HG03469 (cell line): ENCODE data around the gene FRY.

Experiments
- ATAC-seq: cut with Tn5 transposase; IDR thresholded peaks from one replicate; pipeline ENCODE4 v1.9.1; 2021; ENCODE audit warnings: mild to moderate bottlenecking, moderate library complexity, moderate number of reproducible peaks; ENCODE audit not compliant: unreplicated experiment

Gene FRY

DNA sequence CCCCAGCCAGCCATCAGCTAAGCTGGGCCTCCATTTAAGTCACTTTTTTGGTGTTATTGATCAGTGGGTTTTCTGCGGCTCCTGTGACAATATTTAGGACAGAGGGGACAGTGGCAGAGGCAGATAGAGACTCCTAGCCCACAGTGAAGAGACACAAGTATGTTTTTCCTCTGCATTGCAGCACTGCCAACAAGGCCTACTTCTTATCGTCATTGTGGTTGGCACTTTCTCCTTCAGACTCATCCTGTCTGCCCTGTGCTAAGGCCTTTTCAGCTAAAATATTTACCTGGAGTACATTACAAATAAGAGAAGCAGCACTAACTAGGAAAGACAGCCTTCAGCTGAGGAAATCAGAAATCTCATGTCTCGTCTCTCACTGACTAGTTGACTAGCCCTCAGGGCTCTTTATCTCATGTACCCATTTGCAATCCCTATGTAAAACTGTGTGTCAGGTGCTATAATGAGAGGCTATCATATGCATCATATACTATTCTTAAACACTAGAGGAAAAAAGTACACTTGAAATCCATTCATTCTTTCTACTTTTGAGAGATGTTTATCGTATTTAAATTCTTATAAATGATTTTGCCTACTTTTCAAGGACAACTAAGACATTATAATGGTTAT is 221.4 kb downstream of the FRY start:
- ATAC-seq = no peak

DNA sequence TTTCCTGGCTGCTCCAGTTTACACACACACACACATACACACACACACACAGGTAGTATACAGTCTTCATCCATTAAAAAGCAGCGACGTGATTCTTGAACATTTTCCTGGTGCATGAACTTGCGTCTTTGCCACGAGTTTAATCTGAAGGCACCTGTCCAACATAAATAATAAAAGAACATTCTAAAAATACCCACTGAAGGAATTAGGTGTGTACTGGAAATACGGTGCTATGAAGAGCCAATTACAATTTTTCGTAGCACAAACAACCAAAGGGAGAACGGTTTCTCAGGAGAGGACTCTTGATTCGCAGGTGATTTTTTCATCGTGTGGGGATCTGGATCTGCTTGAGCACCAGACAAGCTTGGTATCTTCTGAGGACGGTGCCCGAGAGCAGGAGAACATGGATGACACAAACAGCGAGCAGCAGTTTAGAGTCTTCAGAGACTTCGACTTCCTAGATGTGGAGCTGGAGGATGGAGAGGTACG is 222.4 kb downstream of the FRY start:
- no peak for ATAC-seq

DNA sequence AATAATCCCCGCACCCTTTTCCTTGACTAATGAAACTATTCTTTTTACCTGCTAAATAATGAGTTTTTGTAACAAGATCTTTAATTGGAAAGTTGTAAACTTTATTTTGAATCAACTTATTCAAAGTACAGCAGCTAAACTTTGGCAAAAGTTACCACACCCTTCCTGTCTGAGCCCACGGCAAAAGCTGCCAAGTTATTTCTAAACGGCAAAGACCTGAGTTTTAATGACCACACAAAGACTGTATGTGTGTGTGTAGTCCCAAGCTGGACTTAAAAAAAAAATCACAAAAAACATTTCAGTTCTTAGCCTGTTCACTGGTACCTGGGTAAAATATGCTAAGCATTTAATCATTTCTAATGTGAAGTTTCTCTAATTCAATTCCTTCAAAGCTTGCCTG is 222.8 kb downstream of the FRY start:
- ATAC-seq = no peak

DNA sequence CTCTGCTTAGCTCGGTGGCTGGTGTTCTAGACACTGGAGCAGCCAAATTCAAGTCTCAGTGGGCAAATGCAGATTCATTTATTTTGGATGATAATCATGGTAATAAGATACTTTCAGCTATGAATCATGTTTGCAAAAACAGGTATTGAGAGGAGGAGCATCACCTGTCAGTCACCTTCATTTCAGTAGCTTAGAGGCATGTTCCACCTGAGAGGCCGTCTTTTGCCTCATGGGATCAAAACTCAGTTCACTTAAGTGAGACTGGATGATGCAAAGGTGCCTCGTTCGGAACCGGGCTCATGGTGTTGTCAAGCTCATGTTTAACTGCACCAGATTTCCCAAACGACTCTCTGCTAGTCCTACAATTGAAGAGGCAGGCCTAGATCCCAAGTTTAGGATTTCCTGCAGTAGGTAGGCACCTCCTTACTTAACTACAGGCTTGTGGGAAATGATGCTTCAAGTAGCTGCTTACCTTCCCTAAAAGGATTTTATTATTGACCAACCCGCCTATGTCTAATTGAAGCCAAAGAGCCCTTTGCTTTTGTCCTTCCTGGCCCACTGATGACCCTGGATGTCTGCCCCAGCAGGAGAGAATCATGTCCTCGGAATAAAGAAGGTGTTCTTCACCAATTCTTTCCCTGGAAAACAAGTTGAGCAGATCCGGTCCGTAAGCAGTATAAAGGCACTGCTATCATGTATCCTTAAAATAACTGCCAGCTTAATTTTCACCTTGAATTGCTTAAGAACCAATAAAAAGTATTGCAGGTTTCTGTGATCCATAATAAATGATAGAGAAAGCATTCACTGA is 223.5 kb downstream of the FRY start:
- ATAC-seq = no peak

DNA sequence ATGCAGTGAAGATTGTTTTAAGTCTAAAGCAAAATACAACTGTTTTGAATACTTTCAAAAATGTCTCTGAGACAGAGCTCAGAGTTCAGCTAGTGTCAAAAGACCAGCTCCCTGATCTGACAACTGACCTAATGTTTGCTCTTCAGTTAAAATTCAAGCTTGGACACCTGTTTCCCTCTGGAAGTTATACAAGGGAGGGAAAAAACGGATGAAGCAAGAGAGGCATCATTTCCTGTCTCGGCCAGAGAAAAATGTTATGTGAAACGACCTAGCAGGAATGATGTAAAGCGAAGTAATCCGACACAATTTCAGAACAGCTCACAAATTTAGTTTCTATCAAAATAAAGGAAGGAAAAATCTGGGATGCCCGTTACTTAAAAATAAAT is 224.1 kb downstream of the FRY start:
- no peak for ATAC-seq

DNA sequence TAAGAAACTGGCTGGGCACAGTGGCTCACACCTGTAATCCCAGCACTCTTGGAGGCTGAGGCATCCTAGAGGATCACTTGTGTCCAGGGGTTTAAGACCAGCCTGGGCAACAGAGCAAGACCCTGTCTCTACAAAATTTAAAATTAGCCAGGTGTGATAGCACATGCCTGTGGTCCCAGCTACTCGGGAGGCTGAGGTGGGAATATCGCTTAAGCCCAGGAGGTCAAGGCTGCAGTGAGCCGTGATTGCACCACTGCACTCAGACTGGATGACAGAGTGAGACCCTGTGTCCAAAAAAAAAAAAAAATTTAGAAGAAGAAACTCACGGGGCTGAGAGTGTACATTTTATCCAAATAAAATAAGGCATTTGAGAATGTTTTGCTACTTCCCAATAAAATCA is 224.7 kb downstream of the FRY start:
- no peak for ATAC-seq

DNA sequence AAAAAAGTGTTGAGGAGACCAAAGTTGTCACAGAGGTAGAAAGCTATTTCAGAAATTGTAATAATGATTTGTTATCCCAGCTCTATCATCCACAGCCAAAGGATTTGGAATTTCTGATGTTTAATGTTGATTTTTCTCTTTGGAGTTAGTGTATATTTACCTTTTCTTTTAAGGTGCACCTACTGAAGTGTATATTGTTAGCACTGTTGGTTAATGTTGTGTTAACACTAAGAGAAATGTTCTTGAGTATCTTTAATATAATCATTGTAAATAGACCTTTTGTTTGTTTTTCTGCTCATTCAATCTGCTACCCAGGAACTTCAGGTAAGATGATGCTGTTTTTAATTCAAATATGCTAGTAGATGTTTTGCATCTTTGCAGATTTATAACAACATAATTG is 226.1 kb downstream of the FRY start:
- no peak for ATAC-seq

DNA sequence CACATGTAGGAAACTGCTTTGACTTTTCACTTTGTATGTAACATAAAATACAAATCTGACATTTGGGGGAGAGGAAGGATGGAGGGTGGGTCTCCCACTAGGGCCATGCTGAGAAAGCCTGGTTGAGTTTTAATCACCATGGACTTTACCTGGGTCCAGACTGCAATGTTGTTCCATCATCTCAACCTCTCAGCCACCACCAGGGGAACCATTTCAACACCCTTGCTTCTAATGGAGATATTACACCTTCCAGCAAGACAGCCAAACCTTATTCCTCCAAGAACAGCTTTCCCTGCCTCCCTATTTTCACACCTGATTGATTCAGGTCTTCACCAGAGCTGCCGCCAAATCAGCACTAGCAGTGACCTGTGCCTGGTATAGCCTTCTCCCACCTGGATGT is 227.5 kb downstream of the FRY start:
- no peak for ATAC-seq

DNA sequence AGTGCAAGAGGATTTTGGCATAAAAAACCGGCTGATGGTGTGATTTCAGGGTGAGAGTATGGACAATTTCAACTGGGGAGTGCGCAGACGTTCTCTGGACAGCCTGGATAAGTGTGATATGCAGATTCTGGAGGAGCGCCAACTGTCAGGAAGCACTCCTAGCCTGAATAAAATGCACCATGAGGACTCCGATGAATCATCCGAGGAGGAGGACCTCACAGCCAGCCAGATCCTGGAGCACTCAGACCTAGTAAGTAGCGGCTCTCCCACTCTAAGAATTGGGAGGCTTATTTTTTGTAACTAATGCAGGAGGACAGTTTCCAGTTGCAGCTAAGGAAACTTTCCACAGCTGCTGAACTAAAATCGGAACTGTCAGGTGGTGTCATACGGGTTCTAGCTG is 230.0 kb downstream of the FRY start:
- ATAC-seq = no peak

DNA sequence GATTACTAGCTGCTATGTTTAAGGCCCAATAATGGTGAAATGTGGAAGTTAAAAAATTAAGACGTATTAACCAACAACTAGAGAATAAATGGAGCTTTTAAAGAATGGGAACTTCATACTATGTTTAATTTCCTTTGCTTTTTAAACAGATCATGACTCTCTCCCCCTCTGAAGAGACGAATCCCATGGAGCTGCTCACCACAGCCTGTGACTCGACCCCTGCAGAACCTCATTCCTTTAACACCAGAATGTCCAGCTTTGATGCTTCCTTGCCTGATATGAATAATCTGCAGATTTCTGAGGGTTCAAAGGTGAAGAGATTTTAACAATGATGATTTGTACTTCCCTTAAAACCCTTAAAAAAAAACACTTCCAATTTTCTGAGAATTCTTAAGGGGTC is 230.6 kb downstream of the FRY start:
- ATAC-seq = no peak

DNA sequence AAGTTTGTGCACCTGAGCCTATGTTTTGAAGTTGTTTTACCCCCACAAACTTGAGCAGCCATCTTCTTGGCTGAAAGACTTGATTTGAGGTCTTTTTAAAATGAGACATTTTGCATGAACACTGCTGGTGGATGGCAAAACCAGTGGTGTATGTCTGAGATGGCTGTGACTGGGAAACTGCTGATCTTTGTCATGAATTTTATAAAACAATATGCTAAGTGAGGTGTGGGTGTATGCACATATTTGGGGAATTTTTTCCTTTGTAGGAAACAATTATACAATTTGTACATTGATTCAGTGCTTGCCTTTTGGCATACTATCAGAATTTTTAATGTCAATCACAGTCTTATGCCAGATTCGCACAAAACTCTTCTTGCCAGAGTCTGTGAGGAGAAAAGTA is 231.0 kb downstream of the FRY start:
- no peak for ATAC-seq

DNA sequence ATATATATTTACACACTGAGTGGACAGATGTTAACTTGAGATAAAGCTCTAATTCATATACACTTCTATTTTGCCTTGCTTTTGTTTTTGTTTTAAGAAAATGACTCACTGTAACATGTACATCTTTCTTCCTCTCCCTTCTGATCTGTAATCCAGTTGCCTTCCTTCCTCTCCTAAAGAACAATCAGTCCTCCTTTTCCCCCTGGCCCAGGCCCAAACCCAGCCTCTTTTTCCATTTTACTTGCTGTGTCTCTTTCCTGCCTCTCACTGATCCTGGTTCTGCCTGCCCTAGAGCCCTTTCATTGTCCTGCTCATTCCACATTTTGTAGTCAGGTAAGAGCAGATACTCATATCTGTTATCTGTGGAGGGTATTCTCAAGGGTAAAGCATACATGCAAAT is 232.8 kb downstream of the FRY start:
- no peak for ATAC-seq

DNA sequence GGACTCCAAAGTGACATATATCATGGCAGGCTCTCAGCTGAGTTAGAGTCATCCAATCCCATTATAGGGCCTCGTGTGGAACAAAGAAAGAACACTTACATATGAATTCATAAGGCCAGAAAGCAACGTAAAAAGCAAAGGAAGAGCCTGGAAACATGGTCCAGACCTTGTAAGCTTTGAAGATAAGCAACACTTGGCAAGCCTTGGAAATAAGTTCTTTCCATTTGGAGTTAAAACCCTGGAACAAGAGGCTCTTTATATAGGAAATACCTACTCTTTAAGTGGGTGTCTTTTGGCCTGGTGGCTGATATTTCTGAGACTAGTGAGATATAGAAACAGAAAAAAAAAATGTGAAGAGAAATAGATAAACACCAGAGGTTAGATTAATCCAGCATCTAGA is 234.2 kb downstream of the FRY start:
- ATAC-seq = no peak

DNA sequence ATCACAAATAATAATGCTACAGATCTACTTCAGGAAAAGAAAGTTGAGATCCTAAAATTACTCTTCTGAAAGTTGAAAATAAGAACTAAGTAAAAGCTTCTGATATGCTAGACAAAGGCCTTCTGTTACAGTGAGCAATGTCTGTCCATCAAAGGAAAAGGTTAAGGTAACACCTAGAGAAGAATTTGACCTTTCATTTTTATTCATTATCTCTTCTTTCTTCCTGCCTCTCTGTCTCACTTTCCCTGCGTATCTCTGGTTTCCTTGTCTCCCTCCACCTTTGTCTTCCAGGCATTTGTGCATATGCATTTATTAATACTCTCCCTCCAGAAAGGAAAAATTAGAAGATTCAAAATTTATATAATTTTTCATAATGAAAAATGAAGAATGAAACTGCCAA is 234.6 kb downstream of the FRY start:
- no peak for ATAC-seq

DNA sequence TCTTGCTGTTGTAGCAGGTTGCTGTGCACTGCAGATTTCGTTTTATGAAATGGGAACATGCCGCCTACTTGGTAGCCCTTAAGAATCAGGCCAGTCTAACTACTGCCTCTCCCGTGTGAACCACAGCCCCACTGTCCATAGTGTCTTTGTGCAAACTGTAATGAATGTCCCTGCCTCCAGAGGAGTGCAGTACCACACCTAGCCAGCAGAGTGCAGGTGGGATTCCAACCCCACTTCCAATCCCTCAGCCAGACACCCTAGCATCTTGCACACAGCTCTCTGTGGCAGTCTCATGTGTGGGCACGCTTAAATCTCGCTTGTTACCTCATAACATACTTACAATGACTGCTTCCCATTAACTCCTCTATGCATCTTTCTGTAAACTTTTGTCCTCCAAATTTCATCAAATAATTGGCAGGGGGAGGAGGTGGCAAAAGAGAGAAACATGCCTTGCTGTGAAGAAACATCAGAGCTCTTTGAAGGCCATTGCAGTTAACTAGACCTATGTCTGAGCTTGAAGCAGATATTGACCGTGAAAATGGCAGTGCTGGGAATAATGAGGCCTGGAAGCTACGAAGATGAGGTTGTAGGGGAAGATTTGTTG is 236.4 kb downstream of the FRY start:
- ATAC-seq = peak; percentile 95

DNA sequence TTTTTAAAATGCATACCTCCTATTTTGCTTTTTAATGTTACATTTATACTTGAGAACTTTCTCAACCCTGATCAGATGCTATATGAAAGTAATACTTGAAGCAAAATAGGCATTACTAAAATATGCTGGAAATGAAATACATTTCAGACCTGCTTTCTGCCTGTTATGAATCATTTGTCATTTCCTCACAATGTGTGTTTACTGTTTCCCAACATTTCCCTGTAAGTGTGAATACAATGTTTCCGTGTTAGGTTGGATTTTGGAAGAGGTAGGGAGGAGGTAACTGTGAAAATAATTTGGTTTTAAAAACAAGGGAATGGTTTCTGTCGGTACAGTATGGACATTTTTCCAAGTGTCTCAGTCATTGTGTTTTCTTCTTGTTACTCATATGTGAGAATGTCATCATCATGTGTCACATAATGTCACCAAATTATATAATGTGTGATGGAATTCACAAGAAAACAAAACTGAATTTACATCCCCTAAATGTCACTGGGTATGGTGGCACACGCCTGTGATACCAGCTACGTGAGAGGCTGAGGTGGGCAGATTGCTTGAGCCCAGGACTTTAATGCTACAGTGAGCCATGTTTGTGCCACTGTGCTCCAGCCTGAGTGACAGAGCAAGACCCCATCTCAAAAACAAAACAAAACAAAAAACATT is 240.6 kb downstream of the FRY start:
- no peak for ATAC-seq

DNA sequence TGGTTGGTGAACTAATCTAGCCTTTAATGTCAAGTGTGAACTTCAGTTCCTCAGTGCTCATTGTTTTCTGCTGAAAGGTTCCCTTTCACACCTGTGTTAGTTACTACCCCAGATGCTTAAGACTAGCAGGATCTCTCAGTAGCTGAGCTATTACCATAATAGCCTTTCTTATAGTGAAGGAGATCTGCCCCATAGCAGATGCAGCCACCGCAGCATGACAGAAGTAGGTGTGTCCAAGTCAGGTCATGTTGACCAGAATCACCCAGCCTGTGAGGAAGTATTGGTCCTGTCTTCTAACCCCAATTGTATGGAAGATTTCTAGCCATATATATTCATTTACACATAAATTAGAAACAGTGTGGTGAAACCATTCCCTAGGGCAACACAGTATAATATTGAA is 246.3 kb downstream of the FRY start:
- ATAC-seq = no peak

DNA sequence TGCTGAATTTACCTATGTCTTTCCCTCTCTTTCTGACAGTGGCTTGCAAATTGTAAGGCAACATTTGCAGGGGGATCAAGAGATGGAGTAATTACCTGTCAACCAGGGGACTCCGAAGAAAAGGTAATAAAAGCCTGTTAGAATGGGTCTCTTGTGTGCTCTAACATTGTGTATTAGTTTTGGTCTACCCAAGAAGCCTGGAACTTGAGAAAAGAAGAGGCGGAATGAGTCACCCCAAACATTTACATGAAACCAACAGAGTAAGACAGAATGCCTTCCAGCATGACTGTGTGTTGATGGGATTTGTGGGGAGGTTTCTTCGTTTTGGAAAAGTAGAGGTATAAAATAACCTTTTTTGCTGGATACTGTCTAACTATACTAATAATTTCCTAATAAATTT is 246.9 kb downstream of the FRY start:
- no peak for ATAC-seq

DNA sequence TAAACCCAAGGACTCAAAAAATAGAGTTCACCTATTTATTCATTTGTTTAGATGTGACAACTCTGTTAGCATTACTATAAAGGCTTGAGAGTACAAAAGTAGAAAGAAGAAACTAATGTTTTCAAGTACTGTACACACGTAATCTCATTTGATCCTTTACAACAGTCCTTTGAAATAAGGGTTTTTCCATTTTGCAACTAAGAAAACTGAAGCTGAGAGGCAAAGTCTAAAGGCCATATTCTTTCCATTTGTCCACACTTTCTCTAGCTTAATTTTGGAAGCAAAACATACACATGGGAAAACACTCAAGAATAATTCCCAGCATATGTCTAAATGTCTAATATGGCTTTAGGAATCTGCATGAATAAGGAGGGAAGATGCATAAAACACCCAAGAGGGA is 249.5 kb downstream of the FRY start:
- ATAC-seq = no peak

DNA sequence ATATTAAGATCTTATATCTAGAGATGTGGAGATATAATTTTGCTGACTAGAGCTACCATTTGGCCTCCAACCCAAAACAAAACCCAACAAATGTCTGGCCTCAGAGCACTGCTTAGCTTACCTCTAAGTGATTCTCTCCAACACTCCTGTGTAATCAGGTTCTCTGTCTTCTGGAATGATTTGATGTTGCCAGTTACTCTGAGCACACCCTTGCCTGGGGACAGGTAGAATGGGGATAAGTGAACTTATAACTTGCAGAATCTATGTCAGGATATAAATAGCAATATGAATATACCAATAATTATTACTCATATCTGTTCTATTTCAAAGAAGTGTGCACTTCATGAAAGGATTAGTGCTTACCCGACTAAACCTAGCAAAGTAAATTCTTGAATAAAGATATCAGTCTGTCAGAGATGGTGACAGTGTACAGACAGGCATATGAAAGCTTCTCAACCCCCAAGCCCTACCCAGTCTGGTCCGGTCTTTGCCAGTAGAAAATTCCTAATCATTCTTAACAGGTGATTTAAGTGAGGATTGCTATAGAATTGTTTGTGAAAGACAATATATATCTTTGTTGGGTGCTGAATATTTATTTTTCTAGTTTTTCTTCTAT is 250.6 kb downstream of the FRY start:
- no peak for ATAC-seq

DNA sequence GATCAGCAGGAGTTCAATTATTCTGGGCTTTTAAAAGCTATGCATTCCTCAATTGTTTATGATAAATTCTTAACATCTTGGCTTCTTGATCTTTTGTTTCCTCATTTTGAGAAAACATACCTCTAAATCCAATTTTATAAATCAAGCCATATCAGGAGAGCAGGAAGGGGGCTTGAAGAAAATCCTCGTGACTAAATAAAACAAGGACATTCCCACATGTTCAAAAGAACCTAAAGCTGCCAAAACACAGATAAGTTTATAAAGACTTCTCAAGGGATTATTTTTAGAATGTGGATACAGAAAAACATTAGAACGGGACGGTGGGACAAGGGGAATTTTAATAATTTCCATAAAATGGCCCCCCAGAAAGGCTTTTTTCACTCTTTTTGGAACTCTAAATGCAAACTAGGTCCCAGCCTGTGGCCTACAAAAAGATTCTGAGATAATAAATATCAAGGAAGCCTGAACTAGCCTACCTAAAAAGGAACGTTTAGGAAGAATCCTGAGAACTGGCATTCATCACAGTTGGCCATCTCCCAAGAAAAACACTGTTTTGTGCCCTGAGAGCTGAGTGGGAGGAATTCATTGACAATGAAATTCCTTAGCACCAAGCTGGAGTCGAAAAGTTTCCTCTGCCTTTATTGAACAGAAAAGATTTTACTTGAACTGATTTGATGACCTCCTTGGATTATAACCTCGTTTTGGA is 253.5 kb downstream of the FRY start:
- ATAC-seq = no peak
